GM13976 (cell line): ENCODE results near the gene TMEM235.

Source experiments
- DNase-seq: peaks from one replicate; pipeline ENCODE4 v3.0.0; 2012; ENCODE audit warnings: low spot score
- CTCF ChIP-seq: IDR thresholded peaks from 2 replicates; pipeline ENCODE4 v1.5.1; 2012; ENCODE audit warnings: borderline replicate concordance, mild to moderate bottlenecking; ENCODE audit not compliant: insufficient read depth; ENCODE audit errors: extremely low read depth, missing control alignments, control extremely low read depth
- in situ Hi-C: fragments of 300-500 bp; cut with MboI; formaldehyde crosslinking; loops from one replicate; pipeline ENCODE4 v1.12.0; 2022; ENCODE audit warnings: low sequenced_read_pairs, mixed read lengths, inconsistent platforms; ENCODE audit not compliant: unreplicated experiment

Gene TMEM235

DNA sequence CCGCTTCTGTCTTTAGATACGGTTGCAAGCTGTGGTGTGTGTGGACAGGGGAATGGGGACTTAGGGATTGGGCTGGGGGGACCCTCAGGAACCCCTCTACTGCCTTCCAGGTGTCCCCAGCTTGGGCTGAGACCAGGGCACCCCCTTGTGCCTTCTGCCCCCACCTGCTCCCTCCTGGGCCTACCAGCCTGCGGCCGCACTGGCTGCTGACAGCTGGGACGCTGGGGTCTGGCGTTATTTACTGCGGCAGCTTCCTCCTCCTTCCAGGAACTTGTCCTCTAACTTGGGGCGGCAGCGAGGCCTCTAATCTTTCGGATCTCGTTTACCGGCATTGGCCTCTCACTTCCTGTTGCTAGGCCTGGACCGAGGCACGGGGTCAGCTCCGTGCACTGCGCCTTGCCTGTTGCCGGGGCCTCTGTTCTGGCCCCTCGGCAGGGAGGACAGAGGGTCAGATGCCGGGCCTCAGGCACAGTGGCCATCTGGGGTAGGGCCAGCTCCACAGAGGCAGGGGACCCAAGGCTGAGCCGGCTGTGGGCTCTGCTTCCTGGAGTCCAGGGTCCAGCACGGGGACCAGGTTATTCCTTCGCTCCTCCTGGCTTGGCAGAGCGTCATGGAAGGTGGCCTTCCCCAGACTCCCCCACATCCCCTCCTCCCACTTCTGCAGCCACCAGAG is 31.8 kb downstream of the TMEM235 start:
- no peak for TF ChIP-seq CTCF
- in situ Hi-C loops: no loop called here
- DNase-seq: no peak

GRCh38 chr17:78263736-78264340 is 32.4 kb downstream of the TMEM235 start:
- no peak for DNase-seq
- in situ Hi-C loops: no loop called here
- TF ChIP-seq CTCF: no peak

- no peak for DNase-seq
- in situ Hi-C loops: no loop called here
- no peak for TF ChIP-seq CTCF
These were observed 33.2 kb downstream of the TMEM235 start for GRCh38 chr17:78264590-78264989.

- in situ Hi-C loops: no loop called here
- no peak for TF ChIP-seq CTCF
- no peak for DNase-seq
These were observed 33.7 kb downstream of the TMEM235 start for GRCh38 chr17:78265121-78265520.

DNA sequence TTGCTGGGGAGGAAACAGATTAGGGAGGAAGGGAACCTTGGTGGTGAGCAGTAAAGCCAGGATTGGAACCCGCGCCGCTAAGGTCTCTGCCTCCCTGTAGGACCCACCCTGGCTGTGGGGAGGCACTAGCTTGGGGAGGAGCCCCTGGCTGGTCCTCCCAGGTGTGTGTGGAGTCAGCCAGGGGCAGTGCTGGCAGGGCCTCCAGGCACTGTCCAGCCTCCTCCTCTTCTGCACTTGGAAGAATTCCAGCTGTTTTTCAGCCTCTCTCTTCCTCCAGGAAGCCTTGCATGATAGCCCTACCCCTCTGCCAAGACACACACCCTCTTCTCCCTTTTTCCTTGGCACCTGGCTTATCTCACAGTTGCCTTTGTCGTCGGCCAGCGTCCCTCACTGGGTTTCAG is 34.8 kb downstream of the TMEM235 start:
- no peak for TF ChIP-seq CTCF
- DNase-seq: no peak

DNA sequence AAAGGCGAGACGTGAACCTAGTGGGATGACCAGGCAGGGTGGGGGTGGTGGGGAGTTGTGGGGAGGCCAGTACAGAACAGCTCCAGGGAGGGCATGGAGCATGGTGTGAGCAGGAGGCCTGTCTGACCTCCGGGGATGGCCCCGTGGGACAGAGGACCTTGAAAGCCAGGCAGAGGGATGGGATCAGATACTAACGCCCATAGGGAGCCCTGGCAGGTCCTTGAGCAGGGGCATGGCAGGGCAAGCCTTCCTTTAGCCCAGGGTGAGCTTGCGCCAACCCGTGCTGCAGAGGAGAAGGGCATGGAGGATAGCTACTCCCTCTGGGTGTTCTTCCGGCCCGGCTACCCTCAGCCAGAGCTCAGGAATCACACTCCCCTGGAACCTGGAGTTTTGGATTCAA is 35.3 kb downstream of the TMEM235 start:
- no peak for TF ChIP-seq CTCF
- no peak for DNase-seq
- in situ Hi-C loops: no loop called here

More for the DNA sequence above, 34.8 kb downstream of the TMEM235 start:
- in situ Hi-C loops: no loop called here
